ENCODE results near the gene KRT73.

DNA sequence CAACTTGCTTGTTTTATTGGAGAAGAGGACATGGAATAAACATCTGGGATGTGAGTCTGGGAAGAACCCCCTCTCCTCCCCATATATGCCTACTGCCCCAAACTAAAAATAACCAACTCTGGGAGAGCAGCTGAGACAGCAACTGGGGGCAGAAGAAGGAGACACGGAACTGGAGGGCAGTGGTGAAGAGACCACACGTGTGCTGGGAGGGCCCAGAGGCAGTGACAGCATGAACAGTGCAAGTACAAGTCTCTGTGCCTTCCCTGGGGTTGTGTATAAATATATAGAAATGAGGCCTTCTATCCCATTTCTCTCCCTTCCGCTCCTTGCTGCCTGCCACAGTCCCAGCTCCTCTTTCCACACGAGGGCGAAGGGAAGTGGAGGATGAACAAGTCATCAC is 4.0 kb upstream of the KRT73 start:
- TF ChIP-seq POLR2A (IDR thresholded peaks at IDR 0.05), result no peak
- TF ChIP-seq, protein P1, sequence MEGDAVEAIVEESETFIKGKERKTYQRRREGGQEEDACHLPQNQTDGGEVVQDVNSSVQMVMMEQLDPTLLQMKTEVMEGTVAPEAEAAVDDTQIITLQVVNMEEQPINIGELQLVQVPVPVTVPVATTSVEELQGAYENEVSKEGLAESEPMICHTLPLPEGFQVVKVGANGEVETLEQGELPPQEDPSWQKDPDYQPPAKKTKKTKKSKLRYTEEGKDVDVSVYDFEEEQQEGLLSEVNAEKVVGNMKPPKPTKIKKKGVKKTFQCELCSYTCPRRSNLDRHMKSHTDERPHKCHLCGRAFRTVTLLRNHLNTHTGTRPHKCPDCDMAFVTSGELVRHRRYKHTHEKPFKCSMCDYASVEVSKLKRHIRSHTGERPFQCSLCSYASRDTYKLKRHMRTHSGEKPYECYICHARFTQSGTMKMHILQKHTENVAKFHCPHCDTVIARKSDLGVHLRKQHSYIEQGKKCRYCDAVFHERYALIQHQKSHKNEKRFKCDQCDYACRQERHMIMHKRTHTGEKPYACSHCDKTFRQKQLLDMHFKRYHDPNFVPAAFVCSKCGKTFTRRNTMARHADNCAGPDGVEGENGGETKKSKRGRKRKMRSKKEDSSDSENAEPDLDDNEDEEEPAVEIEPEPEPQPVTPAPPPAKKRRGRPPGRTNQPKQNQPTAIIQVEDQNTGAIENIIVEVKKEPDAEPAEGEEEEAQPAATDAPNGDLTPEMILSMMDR (IDR thresholded peaks at IDR 0.05), result no peak

All from right lobe of liver (tissue), 4 donors.